ENCODE results near the gene EFS. TPM values are rescaled to one million over a fixed set of nuclear protein-coding genes. Genes with fewer than 3 reads are reported as not detected.
A peak's percentile ranks its signal among the peaks of the same experiment; 100 is the strongest.

EFS gene
- total RNA-seq, 2 experiments from 2014 or later: not detected

DNA sequence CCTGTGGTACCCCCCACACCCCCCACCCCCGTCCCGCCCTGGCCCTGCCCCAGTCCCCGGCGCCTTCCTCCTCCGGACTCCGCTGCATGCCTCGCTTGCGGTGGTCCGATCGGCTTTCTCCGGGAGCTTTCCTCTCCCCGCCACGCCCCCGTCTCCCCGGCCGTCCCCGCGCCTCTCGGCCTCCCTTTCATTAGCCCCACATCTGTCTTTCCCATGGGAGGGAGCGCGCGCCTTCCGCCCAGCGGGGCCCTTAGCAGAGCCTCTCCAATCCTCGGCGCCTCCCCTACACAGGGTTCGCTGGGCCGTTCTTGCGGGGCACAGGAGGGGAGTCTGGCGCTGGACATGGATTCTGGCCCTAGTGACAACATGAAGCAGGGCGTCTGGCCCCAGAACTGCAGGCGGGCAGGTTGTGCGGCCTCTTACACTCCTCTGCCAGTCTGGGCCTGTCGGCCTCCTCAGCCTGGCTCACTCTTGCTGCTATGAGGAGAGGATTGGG lies 1.5 kb upstream of the EFS start:
- Mint-ChIP-seq H3K27ac (no peak overlapping the region), H3K27me3 (peaks cover 41% of the 10 kb centered on the region), H3K4me3 (no peak overlapping the region), H3K36me3 (no peaks in the 10 kb centered on the region), H3K4me1 (peaks cover 4% of the 10 kb centered on the region), H3K9me3 (ENCODE audit: low read depth) (no peaks in the 10 kb centered on the region)
- DNase-seq (no peak), ATAC-seq (no peak)
- CTCF ChIA-PET: interaction anchor here (0.6 to 1.7 kb wide), 2 partner anchors 11 to 183 kb away, joined by 3 read pairs; partner anchors contain the start of genes CMTM5 and SLC7A8

DNA sequence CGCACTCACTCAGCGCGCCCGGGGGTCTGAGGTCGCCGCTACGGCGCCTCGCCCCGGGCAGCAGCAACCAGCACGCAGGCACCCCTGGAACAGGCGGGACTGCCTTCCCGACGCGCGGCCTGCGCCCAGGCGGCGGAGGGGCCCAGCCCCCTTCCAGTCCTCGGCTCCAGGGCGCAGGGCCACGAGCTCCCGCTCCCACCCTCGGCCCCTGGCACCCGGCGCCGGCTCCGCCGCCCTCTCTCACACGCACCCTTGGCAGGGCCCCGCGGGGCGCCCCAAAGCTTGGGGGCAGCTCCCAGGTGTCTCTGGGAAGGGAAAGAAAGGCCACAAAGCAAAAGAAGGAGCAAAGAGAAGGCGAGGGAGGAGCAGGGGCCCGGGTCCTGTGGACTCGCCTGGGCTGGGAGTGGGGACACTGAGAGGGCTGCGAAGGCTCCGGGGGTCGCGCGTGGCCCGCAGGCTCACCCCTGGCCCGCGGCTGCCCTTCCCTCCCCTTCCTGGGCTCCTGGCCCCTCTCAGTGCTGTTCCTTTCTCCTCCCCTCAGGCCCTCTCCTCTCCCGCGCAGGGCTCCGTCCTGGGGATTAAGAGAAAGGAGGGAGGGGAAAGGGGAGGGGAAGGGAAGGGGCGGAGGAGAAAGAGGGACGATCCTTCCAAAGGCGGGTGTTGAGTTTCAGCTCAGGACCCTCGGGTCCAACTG lies 907 bp upstream of the EFS start:
- Mint-ChIP-seq H3K27ac (no peak overlapping the region), H3K9me3 (ENCODE audit: low read depth) (no peaks in the 10 kb centered on the region), H3K4me1 (peaks cover 3% of the 10 kb centered on the region), H3K27me3 (peaks cover 40% of the 10 kb centered on the region), H3K36me3 (no peaks in the 10 kb centered on the region), H3K4me3 (no peak overlapping the region)
- DNase-seq (no peak), ATAC-seq (no peak)
- CTCF ChIA-PET: no interaction called here

DNA sequence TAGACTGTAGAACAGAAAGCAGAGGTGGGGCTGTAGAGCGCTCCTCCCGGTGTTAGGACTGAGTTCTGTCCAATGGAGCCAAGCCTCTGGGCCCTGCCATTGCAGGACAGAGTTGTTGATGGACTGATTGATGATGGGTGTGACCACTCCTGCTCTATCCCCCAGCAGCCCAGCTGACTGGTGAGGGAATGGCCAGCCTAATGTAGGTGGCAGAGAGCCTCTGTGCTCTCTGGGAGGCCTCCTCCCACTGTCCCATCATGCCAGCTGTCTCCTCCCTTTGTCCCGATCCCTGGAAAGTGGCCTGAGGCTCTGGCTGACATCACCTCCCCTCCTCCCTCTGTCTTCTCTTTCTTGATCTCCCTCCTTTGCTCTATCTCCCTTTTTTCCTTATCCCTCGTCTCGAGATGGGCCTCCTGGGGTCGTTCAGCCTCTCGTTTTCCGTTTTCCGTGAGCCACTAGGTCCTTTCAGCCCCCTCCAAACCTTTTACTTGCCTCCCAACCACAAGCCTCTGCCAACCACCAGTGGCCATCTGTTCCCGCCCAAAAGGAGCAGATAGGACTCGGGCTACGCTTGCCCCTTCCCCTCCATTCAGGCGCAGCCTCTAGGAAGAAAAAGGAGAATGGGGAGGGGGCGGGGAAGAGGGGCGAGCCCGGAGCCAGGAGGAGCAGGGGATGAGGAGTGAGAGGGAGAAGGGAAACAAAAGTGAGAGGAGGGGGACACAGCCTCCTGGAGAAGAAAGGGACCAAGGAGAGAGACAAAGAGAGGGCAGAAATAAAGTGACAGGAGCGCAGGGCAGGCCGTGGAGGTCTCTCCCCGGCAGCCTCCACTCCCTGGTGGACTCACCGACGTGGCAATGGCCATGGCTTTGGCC lies 572 bp downstream of the EFS start:
- no peak for ATAC-seq
- Mint-ChIP-seq H3K27me3 (peaks cover 40% of the 10 kb centered on the region), H3K4me3 (no peak overlapping the region), H3K4me1 (peaks cover 3% of the 10 kb centered on the region), H3K9me3 (ENCODE audit: low read depth) (no peaks in the 10 kb centered on the region), H3K36me3 (no peaks in the 10 kb centered on the region), H3K27ac (no peak overlapping the region)
- CTCF ChIA-PET: no interaction called here
- no peak for DNase-seq

DNA sequence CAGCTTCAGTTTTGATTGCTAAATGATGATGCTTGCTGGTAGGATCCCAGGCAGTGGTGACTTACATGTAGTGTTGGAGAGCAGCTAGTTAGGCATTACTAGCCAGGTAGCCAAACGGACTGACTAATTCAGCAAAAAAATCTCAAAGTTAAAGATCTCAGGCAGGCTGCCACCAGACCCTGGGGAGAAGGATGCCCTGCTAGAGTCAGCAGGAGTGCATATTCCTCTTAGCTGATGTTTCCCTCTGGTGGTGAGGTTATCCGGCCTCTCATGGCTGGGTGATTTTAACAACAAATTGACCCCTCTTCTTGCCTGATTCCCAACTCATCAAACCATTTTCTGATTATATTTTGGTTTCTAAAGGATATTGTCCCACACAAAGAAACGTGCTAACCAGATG lies 2.8 kb downstream of the EFS start:
- Mint-ChIP-seq H3K9me3 (ENCODE audit: low read depth) (no peaks in the 10 kb centered on the region), H3K4me1 (peaks cover 3% of the 10 kb centered on the region), H3K27ac (no peak overlapping the region), H3K4me3 (no peak overlapping the region), H3K27me3 (peaks cover 27% of the 10 kb centered on the region), H3K36me3 (no peaks in the 10 kb centered on the region)
- no peak for DNase-seq
- CTCF ChIA-PET: interaction anchor here (0.7 to 1.6 kb wide), 2 partner anchors 18 to 268 kb away, joined by 3 to 5 read pairs; partner anchors contain the start of gene ACIN1
- no peak for ATAC-seq

DNA sequence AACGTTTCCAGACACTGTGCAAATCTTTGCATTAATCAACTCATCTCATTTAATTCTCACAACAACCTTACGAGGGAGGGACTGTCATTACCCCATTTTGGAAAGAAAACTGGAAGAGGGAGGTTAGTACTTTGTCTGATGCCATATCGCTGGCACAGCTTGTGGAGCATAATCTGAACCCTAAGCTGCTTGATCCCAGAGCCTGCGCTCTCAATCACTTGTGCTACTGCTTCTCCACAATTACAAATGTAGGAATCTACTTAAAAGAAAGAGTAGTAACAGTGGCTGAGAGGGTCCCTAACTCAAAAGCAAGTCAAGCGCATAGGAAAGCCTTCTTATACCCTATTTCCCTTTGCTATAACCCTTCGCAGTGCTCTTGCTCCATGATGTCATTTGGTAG lies 3.2 kb downstream of the EFS start:
- DNase-seq (no peak), ATAC-seq (no peak)
- Mint-ChIP-seq H3K4me3 (no peak overlapping the region), H3K36me3 (no peaks in the 10 kb centered on the region), H3K4me1 (peaks cover 3% of the 10 kb centered on the region), H3K9me3 (ENCODE audit: low read depth) (no peaks in the 10 kb centered on the region), H3K27me3 (peaks cover 23% of the 10 kb centered on the region), H3K27ac (no peak overlapping the region)
- CTCF ChIA-PET: interaction anchor here (1.6 kb wide), 1 partner anchor 19 kb away, joined by 5 read pairs; no protein-coding TSS in a partner anchor

DNA sequence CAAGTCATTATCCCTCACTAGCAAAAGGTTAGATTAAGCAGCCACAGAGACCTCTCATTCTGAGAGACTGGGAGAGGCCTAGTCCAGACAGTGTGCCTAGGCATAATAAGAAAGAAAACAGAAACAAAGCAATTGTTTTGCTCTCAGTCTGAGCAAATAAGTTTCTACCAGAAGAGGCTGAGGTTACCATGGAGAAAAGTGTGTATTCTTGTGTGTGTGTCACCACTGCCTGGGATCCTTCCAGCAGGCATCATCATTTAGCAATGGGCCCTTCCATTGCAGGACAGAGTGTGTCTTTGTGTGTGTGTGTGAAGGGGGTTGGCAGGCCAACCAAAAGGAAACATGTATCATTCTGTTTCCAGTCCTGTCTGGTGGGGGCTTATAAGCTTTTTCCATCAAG lies 3.7 kb downstream of the EFS start:
- Mint-ChIP-seq H3K27ac (no peak overlapping the region), H3K9me3 (ENCODE audit: low read depth) (no peaks in the 10 kb centered on the region), H3K4me3 (no peak overlapping the region), H3K4me1 (peaks cover 3% of the 10 kb centered on the region), H3K36me3 (no peaks in the 10 kb centered on the region), H3K27me3 (peaks cover 22% of the 10 kb centered on the region)
- ATAC-seq: peak; percentile 55
- CTCF ChIA-PET: interaction anchor here (1.6 to 1.9 kb wide), 2 partner anchors 19 to 35 kb away, joined by 5 read pairs; no protein-coding TSS in a partner anchor
- no peak for DNase-seq

DNA sequence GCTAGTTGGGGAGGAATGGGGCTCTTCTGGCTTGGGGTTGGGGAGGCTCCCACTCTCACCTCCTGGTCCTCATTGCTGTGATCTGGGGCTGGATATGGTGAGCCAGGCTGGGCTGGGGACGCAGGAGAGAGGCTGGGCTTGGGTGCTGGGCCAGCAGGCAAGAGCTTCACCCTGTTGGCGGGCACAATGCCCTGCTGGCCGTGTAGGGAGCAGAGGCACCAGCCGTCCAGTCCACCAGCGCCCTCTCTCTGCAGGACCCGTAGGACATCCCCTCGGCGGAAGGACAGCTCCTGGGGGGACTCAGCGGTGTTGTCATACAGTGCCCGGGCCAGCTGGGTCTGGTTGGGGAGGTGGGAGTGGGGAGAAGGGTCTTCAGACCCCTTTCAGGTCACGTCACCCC lies 4.5 kb downstream of the EFS start:
- Mint-ChIP-seq H3K27me3 (peaks cover 28% of the 10 kb centered on the region), H3K27ac (no peak overlapping the region), H3K36me3 (no peaks in the 10 kb centered on the region), H3K4me1 (peaks cover 3% of the 10 kb centered on the region), H3K4me3 (no peak overlapping the region), H3K9me3 (ENCODE audit: low read depth) (no peaks in the 10 kb centered on the region)
- no peak for DNase-seq
- ATAC-seq: no peak
- CTCF ChIA-PET: interaction anchor here (0.7 to 1.9 kb wide), 3 partner anchors 19 to 34 kb away, joined by 3 to 5 read pairs (median 3); no protein-coding TSS in a partner anchor

DNA sequence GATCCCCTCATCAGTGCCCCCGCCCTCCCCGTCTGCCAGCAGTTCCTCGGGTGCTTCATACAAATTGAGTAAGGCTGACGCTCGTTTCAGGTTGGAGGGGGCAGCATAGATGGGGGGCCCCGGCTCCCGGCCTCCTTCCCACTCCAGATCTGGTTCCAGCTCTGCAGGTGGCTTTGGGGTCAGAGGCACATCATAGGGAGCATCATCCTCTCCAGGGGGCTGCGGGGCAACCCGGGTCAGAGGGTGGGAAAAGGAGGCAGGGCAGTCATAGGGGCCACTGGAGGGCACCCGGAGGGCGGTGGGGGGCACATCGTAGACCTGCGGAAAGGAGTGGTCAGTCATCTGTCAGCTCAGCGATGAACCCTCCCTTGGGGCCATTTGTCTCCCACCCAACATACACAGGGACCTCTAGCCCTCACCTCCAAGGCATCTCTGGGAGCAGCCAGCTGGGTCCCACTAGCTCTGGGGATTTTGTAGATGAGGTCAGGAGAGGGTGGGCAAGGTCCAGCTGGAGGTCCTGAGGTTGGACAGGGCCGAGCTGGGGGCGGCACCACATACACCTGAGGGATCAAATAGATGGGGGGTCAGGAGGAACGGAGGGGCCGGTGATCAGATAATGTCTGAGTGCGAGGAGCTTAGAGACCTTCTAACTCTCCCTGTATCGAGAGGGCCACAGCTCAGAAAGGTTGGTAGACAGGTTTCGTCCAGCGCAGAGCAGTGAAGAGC lies 5.1 kb downstream of the EFS start:
- H3K27me3 Mint-ChIP-seq: peaks cover 32% of the 10 kb centered on the region
- peaks cover 2% of the 10 kb centered on the region for H3K4me1 Mint-ChIP-seq
- H3K4me3 Mint-ChIP-seq: no peak overlapping the region
- H3K27ac Mint-ChIP-seq: no peak overlapping the region
- ATAC-seq: no peak
- no peaks in the 10 kb centered on the region for H3K36me3 Mint-ChIP-seq
- DNase-seq: no peak
- CTCF ChIA-PET: interaction anchor here (0.7 to 1.9 kb wide), 3 partner anchors 20 to 33 kb away, joined by 3 to 5 read pairs (median 3); no protein-coding TSS in a partner anchor
- H3K9me3 Mint-ChIP-seq (ENCODE audit: low read depth): no peaks in the 10 kb centered on the region

DNA sequence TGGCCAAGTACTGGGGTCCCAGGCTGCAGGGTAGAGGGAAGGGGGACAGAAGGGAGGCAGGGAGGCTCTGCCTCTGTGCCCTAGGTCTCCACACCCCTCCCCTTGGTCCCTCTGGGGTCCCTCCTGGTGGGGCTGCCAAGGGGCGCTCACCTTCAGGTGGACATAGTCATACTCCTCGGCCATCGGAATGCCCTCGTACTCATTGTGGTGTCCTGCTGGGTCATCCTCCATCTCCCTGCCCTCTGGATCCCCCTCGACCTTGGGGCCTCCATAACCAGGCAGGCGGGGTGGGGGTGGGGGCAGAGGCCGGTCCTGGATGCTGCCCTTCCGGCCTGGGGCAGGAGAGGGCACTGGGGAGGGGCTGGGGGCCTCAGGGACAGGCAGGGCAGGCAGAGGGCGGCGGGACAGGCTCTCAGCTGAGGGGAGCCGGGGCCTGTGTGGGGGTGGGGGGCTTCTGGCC lies 5.8 kb downstream of the EFS start:
- no peaks in the 10 kb centered on the region for H3K9me3 Mint-ChIP-seq (ENCODE audit: low read depth)
- CTCF ChIA-PET: interaction anchor here (1.2 kb wide), 1 partner anchor 21 kb away, joined by 3 read pairs; no protein-coding TSS in a partner anchor
- H3K27ac Mint-ChIP-seq: no peak overlapping the region
- H3K27me3 Mint-ChIP-seq: peaks cover 32% of the 10 kb centered on the region
- no peak for ATAC-seq
- H3K4me3 Mint-ChIP-seq: no peak overlapping the region
- H3K36me3 Mint-ChIP-seq: no peaks in the 10 kb centered on the region
- H3K4me1 Mint-ChIP-seq: no peaks in the 10 kb centered on the region
- no peak for DNase-seq

DNA sequence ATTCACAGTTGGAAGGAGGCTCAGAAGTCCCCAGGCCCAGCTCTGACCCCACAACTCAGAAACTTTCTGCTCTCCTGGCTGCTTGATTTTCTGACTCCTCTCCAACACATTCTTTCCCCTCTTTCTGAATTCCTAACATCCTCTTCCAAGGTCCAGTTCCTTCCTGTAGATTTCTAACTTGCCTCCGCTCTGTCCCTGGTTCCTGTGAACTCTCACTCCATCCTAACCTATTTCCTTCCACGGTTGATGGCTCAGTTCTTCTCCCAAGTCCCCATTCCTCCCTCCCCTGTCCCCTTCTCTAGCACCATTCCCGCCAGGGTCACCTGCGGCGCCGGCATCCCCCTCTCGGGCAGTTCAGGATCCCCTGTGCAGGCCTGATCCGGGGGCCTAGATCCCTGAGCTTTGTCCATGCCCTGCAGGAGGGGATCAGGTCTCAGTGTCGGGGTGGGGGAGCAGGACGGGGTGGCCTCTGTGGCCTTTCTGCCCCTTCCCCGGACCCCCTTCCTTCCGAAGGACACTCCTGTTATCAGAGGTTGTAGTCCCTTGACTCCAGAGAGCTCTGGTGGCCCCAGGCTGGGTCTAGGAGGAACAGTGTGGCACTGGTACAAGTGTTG lies 6.3 kb downstream of the EFS start:
- no peak for DNase-seq
- Mint-ChIP-seq H3K27me3 (peaks cover 34% of the 10 kb centered on the region), H3K27ac (no peak overlapping the region), H3K4me3 (no peak overlapping the region), H3K4me1 (no peaks in the 10 kb centered on the region), H3K36me3 (no peaks in the 10 kb centered on the region), H3K9me3 (ENCODE audit: low read depth) (no peaks in the 10 kb centered on the region)
- CTCF ChIA-PET: no interaction called here
- ATAC-seq: no peak

DNA sequence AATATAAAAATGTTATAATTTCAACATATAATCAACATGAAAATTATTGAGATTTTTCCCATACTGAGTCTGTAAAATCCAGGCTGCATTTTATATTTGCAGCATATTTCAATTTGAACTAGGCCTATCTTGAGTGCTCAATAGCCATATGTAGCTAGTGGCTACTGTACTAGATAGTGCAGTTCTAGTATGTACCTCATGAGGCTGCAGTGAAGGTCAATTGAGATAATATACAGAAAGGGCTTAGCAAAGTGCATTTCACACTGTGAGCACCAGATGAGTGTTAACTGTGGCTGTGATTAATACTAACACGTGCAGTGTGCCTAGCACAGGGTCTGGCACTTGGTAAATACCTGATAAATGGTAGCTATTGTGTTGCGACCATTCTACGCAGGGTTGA lies 6.9 kb downstream of the EFS start:
- peaks cover 2% of the 10 kb centered on the region for H3K4me1 Mint-ChIP-seq
- ATAC-seq (no peak), DNase-seq (no peak)
- H3K27me3 Mint-ChIP-seq: peaks cover 36% of the 10 kb centered on the region
- H3K9me3 Mint-ChIP-seq (ENCODE audit: low read depth): no peaks in the 10 kb centered on the region
- no peak overlapping the region for H3K27ac Mint-ChIP-seq
- H3K4me3 Mint-ChIP-seq: no peak overlapping the region
- no peaks in the 10 kb centered on the region for H3K36me3 Mint-ChIP-seq
- CTCF ChIA-PET: no interaction called here

DNA sequence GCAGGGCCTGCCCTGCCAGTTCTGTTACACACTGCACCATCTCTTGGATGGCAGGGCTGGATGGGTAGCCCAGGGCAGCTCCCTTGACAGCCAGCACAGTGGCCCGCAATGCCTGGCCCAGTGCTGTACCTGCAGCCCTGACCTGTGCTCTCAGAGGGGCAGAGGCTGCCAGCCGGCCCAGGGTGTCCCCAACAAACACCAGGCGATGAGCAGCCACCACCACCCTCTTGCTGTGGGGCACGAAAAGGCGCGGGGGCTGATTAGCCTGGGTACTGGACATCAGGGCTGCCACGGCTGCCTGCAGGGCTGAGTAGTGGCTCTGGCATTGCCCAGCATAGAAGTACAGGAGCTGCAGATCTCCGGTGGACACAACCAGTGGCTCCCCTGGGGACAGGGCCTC lies 7.7 kb downstream of the EFS start:
- Mint-ChIP-seq H3K27me3 (peaks cover 39% of the 10 kb centered on the region), H3K36me3 (no peaks in the 10 kb centered on the region), H3K4me1 (peaks cover 4% of the 10 kb centered on the region), H3K4me3 (no peak overlapping the region), H3K9me3 (ENCODE audit: low read depth) (no peaks in the 10 kb centered on the region), H3K27ac (no peak overlapping the region)
- no peak for DNase-seq
- CTCF ChIA-PET: no interaction called here
- no peak for ATAC-seq

DNA sequence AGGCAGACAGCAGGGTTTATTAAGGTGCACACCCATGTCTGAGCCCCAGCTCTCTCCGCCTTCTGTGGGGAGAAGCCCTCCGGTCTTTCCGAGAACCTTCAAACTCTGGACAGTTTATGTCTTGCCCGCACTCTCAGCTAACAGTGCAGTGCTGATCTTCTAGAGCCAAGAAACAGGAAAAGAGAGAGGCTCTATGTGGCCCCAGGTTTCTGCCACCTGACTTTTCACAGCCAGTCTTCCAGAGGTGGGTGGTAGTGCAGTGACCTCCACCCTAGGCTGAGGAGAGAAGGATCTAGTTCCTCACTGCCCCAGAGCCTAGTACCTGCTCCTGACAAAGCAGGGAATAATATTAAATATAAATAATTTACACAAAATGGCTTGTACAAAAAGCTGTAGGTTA lies 8.3 kb downstream of the EFS start:
- no peak for DNase-seq
- Mint-ChIP-seq H3K9me3 (ENCODE audit: low read depth) (no peaks in the 10 kb centered on the region), H3K27me3 (peaks cover 39% of the 10 kb centered on the region), H3K36me3 (no peaks in the 10 kb centered on the region), H3K27ac (no peak overlapping the region), H3K4me3 (no peak overlapping the region), H3K4me1 (peaks cover 4% of the 10 kb centered on the region)
- CTCF ChIA-PET: no interaction called here
- ATAC-seq: no peak
